RWPE1 (cell line): ENCODE data around the gene TAAR8.
"Not testable (repeated sequence)": the region's sequence is repeated elsewhere in the genome, so short reads cannot be mapped to it uniquely, and the experiment has no call there.

ENCODE experiments used
- CTCF ChIA-PET: fragments of 350-600 bp; sonication (Branson Sonifier 250); formaldehyde crosslinking; extraction: SDS; loops from one replicate; lab custom pipeline; 2021; lab: Yijun Ruan, JAX
- POLR2A ChIA-PET: fragments of 400-600 bp; formaldehyde crosslinking; extraction: SDS; loops from one replicate; lab custom pipeline; 2020; ENCODE audit warnings: antibody characterized with exemption; ENCODE audit not compliant: low non-redundant PET; lab: Yijun Ruan, JAX
- DNase-seq: peaks from one replicate; pipeline ENCODE4 v3.0.0; 2012; ENCODE audit warnings: low spot score
- H3K27ac ChIP-seq: fragments of 450-650 bp; 2 replicates; pipeline ENCODE4 v1.5.1; 2017
- CTCF ChIP-seq: fragments of 450-650 bp; conservative IDR thresholded peaks from 2 replicates; pipeline ENCODE4 v1.5.1; 2017; ENCODE audit warnings: low read depth, mild to moderate bottlenecking

The TAAR8 gene

GRCh38 chr6:132524646-132525045, 27.8 kb upstream of the TAAR8 start:
- H3K27ac ChIP-seq = no peak overlapping the region
- DNase-seq = no peak
- POLR2A ChIA-PET = no interaction called here
- no peak for TF ChIP-seq CTCF
- CTCF ChIA-PET = interaction anchor here (0.7 kb wide), 1 partner anchor 239 kb away, joined by 3 read pairs; no protein-coding TSS in a partner anchor

- POLR2A ChIA-PET = no interaction called here
- CTCF ChIA-PET = interaction anchor here (0.7 kb wide), 1 partner anchor 195 kb away, joined by 3 read pairs; no protein-coding TSS in a partner anchor
These were observed 26.6 kb upstream of the TAAR8 start for GRCh38 chr6:132525866-132526265.

GRCh38 chr6:132526461-132526860, 26.0 kb upstream of the TAAR8 start:
- no peak for DNase-seq
- no peak for TF ChIP-seq CTCF
- ChIA-PET POLR2A (no interaction called here), CTCF (no interaction called here)
- H3K27ac ChIP-seq = no peak overlapping the region

More at GRCh38 chr6:132525866-132526265, 26.6 kb upstream of the TAAR8 start:
- no peak for DNase-seq
- TF ChIP-seq CTCF = no peak
- no peak overlapping the region for H3K27ac ChIP-seq

GRCh38 chr6:132527791-132528190, 24.7 kb upstream of the TAAR8 start:
- no peak overlapping the region for H3K27ac ChIP-seq
- no peak for TF ChIP-seq CTCF
- ChIA-PET POLR2A (no interaction called here), CTCF (no interaction called here)
- DNase-seq = peak; percentile 34

GRCh38 chr6:132530293-132530974, 22.0 kb upstream of the TAAR8 start:
- CTCF ChIA-PET = interaction anchor here (0.5 to 1.2 kb wide), 18 partner anchors 10 to 1259 kb away, joined by 3 to 6 read pairs (median 3); no protein-coding TSS in a partner anchor
- POLR2A ChIA-PET = no interaction called here
- TF ChIP-seq CTCF = peak; percentile 80
- peak; percentile 25 for DNase-seq
- H3K27ac ChIP-seq = no peak overlapping the region

GRCh38 chr6:132534546-132534945, 17.9 kb upstream of the TAAR8 start:
- DNase-seq, CTCF ChIA-PET, POLR2A ChIA-PET, H3K27ac ChIP-seq: not testable (repeated sequence)

GRCh38 chr6:132537145-132537544, 15.3 kb upstream of the TAAR8 start:
- ChIA-PET POLR2A (no interaction called here), CTCF (no interaction called here)
- no peak overlapping the region for H3K27ac ChIP-seq
- DNase-seq = no peak
- no peak for TF ChIP-seq CTCF
